HepG2 (cell line): ENCODE data around the gene THBS4. TPM values are rescaled to one million over a fixed set of nuclear protein-coding genes. Genes with fewer than 3 reads are reported as not detected.

Experiments used
- ARID4A ChIP-seq: sonication (generic); formaldehyde crosslinking; IDR thresholded peaks from 2 replicates; pipeline ENCODE4 v1.5.0; 2020; ENCODE audit warnings: mild to moderate bottlenecking, missing genetic modification reagents, borderline replicate concordance
- GATAD2A ChIP-seq: IDR thresholded peaks from 2 replicates; pipeline ENCODE4 v1.6.1; 2016
- NCOA5 ChIP-seq: sonication (generic); formaldehyde crosslinking; IDR thresholded peaks from 2 replicates; pipeline ENCODE4 v1.4.0; 2020; ENCODE audit warnings: missing genetic modification reagents
- NFE2L1 ChIP-seq: sonication (generic); formaldehyde crosslinking; IDR thresholded peaks from 2 replicates; pipeline ENCODE4 v1.4.0; 2020; ENCODE audit warnings: missing genetic modification reagents, mild to moderate bottlenecking, borderline replicate concordance
- THRA ChIP-seq: sonication (generic); formaldehyde crosslinking; IDR thresholded peaks from 2 replicates; pipeline ENCODE4 v1.4.0; 2020; ENCODE audit warnings: missing genetic modification reagents, borderline replicate concordance
- ZNF318 ChIP-seq: sonication (generic); formaldehyde crosslinking; IDR thresholded peaks from 2 replicates; pipeline ENCODE4 v1.4.0; 2020; ENCODE audit warnings: mild to moderate bottlenecking, missing genetic modification reagents
- ZNF580 ChIP-seq: IDR thresholded peaks from 2 replicates; pipeline ENCODE4 v1.6.1; 2016; ENCODE audit warnings: low read depth, borderline replicate concordance
- ZNF644 ChIP-seq: IDR thresholded peaks from 2 replicates; pipeline ENCODE4 v1.6.1; 2016; ENCODE audit warnings: low read depth
- ZNF703 ChIP-seq: sonication (generic); formaldehyde crosslinking; IDR thresholded peaks from 2 replicates; pipeline ENCODE4 v1.5.1; 2020; ENCODE audit warnings: missing genetic modification reagents, mild to moderate bottlenecking, moderate library complexity, borderline replicate concordance
- ZSCAN9 ChIP-seq: IDR thresholded peaks from 2 replicates; pipeline ENCODE4 v1.6.1; 2016; ENCODE audit warnings: borderline replicate concordance
- polyA plus RNA-seq, 8 experiments: library from polyadenylated mRNA; depleted of rRNA in 3 of 8; stranded (reverse) in 7 of 8; unstranded in 1 of 8; fragments of >200 nt; fragmentation: Illumina TruSeq in 4 of 8; extraction: Trizol in 4 of 8; gene quantifications; 2 replicates each; pipeline versions ENCODE4 v1.2.1 to v1.2.3, GENCODE V29; 2011 to 2016; ENCODE audit warnings: low read depth in 4 of 8, missing spikeins in 1 of 8, mixed read lengths in 1 of 8; ENCODE audit not compliant: insufficient read depth in 1 of 8
- total RNA-seq, 5 experiments: library from RNA; depleted of rRNA; stranded (reverse); fragments of >200 nt; fragmentation: Illumina TruSeq; extraction: Trizol; gene quantifications; 2 replicates each; pipeline ENCODE4 v1.2.3, GENCODE V29; 2016; ENCODE audit warnings: low read depth in 1 of 5

Gene THBS4
- total and polyA plus RNA-seq, 2 of the 13 experiments (the other 11 are each of a cell fraction or from before 2014, with no cell fraction given) = 0.60 to 1.2 TPM

- TF ChIP-seq ARID4A = no peak; the same call in 1 of the 2 replicates
- 0 out of 2 replicates have a peak, but pooled peaks have one; percentile 44 for TF ChIP-seq ZNF644
- TF ChIP-seq GATAD2A (CRISPR knock-in tag) = peak; percentile 87
- no peak for TF ChIP-seq ZSCAN9
- TF ChIP-seq THRA (CRISPR knock-in tag) = peak; percentile 98
- TF ChIP-seq NCOA5 (CRISPR knock-in tag) = no peak
- TF ChIP-seq ZNF318 = no peak
- peak; percentile 58; the same call in 1 of the 2 replicates for TF ChIP-seq ZNF580
- TF ChIP-seq ZNF703 (CRISPR knock-in tag) = no peak
- TF ChIP-seq NFE2L1 (CRISPR knock-in tag) = no peak
Measured at GRCh38 chr5:80105698-80106439, 70.7 kb downstream of the THBS4 start (continued).
